Mesendoderm (in vitro differentiated cells): Measurements from ENCODE around the gene NOP53. TPM values are rescaled to one million over a fixed set of nuclear protein-coding genes. Genes with fewer than 3 reads are reported as not detected.
A peak's percentile ranks its signal among the peaks of the same experiment; 100 is the strongest.

Experiments
- DNase-seq: peaks from one replicate; pipeline ENCODE4 v3.0.0; 2013
- H2AK5ac ChIP-seq: 2 replicates; pipeline ENCODE4 v1.6.1; 2013; ENCODE audit warnings: low read length, inconsistent platforms
- H2BK120ac ChIP-seq: 2 replicates; pipeline ENCODE4 v1.6.1; 2013; ENCODE audit warnings: low read depth, mild to moderate bottlenecking, low read length, moderate library complexity, mixed read lengths
- H2BK15ac ChIP-seq: replicated peaks from 2 replicates; pipeline ENCODE4 v1.6.1; 2013; ENCODE audit warnings: low read depth, mild to moderate bottlenecking, moderate library complexity
- H2BK5ac ChIP-seq: 2 replicates; pipeline ENCODE4 v1.6.1; 2013; ENCODE audit warnings: low read length, inconsistent platforms
- H3K18ac ChIP-seq: 2 replicates; pipeline ENCODE4 v1.6.1; 2013; ENCODE audit warnings: mild to moderate bottlenecking, low read length, mixed read lengths
- H3K23ac ChIP-seq: one replicate; pipeline ENCODE4 v1.6.1; 2013; ENCODE audit warnings: low read length
- H3K27ac ChIP-seq: 2 replicates; pipeline ENCODE4 v1.5.1; 2013; ENCODE audit warnings: low read depth, mild to moderate bottlenecking, inconsistent platforms, low read length, moderate library complexity
- H3K27me3 ChIP-seq: 2 replicates; pipeline ENCODE4 v1.6.1; 2013; ENCODE audit warnings: low read length, control low read depth, mild to moderate bottlenecking, inconsistent platforms; ENCODE audit not compliant: insufficient read depth, poor library complexity
- H3K36me3 ChIP-seq: 2 replicates; pipeline ENCODE4 v1.6.1; 2013; ENCODE audit warnings: low read length, inconsistent platforms; ENCODE audit not compliant: control insufficient read depth, insufficient read depth
- H3K4ac ChIP-seq: one replicate; pipeline ENCODE4 v1.6.1; 2013; ENCODE audit warnings: low read depth, mild to moderate bottlenecking, low read length, moderate library complexity
- H3K4me1 ChIP-seq: 2 replicates; pipeline ENCODE4 v1.6.1; 2013; ENCODE audit warnings: low read depth, low read length, inconsistent platforms; ENCODE audit not compliant: control insufficient read depth
- H3K4me2 ChIP-seq: 2 replicates; pipeline ENCODE4 v1.6.1; 2013; ENCODE audit warnings: low read length
- H3K4me3 ChIP-seq: 2 replicates; pipeline ENCODE4 v1.5.1; 2013; ENCODE audit warnings: mild to moderate bottlenecking, low read length
- H3K56ac ChIP-seq: one replicate; pipeline ENCODE4 v1.6.1; 2013; ENCODE audit warnings: low read length
- H3K79me1 ChIP-seq: 2 replicates; pipeline ENCODE4 v1.6.1; 2013; ENCODE audit warnings: low read length, inconsistent platforms
- H3K79me2 ChIP-seq: 2 replicates; pipeline ENCODE4 v1.6.1; 2013; ENCODE audit warnings: mild to moderate bottlenecking, low read length; ENCODE audit not compliant: control insufficient read depth, insufficient read depth
- H3K9ac ChIP-seq: 2 replicates; pipeline ENCODE4 v1.6.1; 2013; ENCODE audit warnings: low read length, inconsistent platforms
- H4K5ac ChIP-seq: one replicate; pipeline ENCODE4 v1.6.1; 2013; ENCODE audit warnings: low read length
- H4K8ac ChIP-seq: one replicate; pipeline ENCODE4 v1.6.1; 2013; ENCODE audit warnings: low read depth, mild to moderate bottlenecking, control low read depth, low read length, moderate library complexity
- WGBS: extraction: QIAGEN DNeasy Blood & Tissue Kit; methylation state at CpG from one replicate; pipeline ENCODE4 v1.1.7; 2013; ENCODE audit warnings: low lambda C conversion rate, missing lambda C conversion rate; ENCODE audit not compliant: insufficient coverage; ENCODE audit errors: extremely low coverage; 5-methylcytosine and 5-hydroxymethylcytosine counted together
- polyA plus RNA-seq, 2 experiments: library from polyadenylated mRNA; stranded (reverse); fragments of 200-250 nt; gene quantifications; one replicate each; pipeline ENCODE4 v1.2.3, GENCODE V29; 2013

NOP53 gene
- 291 TPM for polyA plus RNA-seq (2013, experiment 1 of 2)
- polyA plus RNA-seq (2013, experiment 2 of 2), result 305 TPM

GRCh38 chr19:47745010-47745901, at the start of gene NOP53:
Gene NOP53 (plus strand): TSS chr19:47745546. CDS start chr19:47745560, 14 bp downstream.
- Histone ChIP-seq H3K27ac (peak within 1 kb of the TSS; percentile 47), H3K79me2 (peaks cover 19% of the 10 kb centered on the region), H3K79me1 (peaks cover 11% of the 10 kb centered on the region), H3K27me3 (no peaks in the 10 kb centered on the region), H2AK5ac (no peak within 1 kb of the TSS), H4K8ac (peak within 1 kb of the TSS; percentile 65), H4K5ac (no peak within 1 kb of the TSS), H3K4me2 (no peak within 1 kb of the TSS), H2BK5ac (peak within 1 kb of the TSS; percentile 64), H3K4ac (peak within 1 kb of the TSS; percentile 88), H3K36me3 (peaks cover 11% of the 10 kb centered on the region), H3K9ac (peak within 1 kb of the TSS; percentile 84), H2BK120ac (no peak within 1 kb of the TSS), H3K18ac (peak within 1 kb of the TSS; percentile 76), H3K23ac (no peak within 1 kb of the TSS), H3K4me3 (peak within 1 kb of the TSS; percentile 78), H2BK15ac (no peak within 1 kb of the TSS), H3K56ac (peak within 1 kb of the TSS; percentile 92), H3K4me1 (no peaks in the 10 kb centered on the region)
- DNase-seq, result peak; percentile 98
- WGBS, result no CpG with 5 or more reads among the region's 53 CpGs

- H2BK5ac ChIP-seq, result no peak overlapping the region
- H2BK120ac ChIP-seq, result no peak overlapping the region
- H4K8ac ChIP-seq, result no peak overlapping the region
- no peak overlapping the region for H3K4ac ChIP-seq
- no peaks in the 10 kb centered on the region for H3K4me1 ChIP-seq
- no peaks in the 10 kb centered on the region for H3K27me3 ChIP-seq
- H3K79me2 ChIP-seq, result peaks cover 2% of the 10 kb centered on the region
- no peak overlapping the region for H3K4me2 ChIP-seq
- no peak overlapping the region for H2AK5ac ChIP-seq
- no CpG with 5 or more reads among the region's 8 CpGs for WGBS
- no peak overlapping the region for H3K23ac ChIP-seq
- H4K5ac ChIP-seq, result no peak overlapping the region
- H3K4me3 ChIP-seq, result no peak overlapping the region
- H3K27ac ChIP-seq, result no peak overlapping the region
- peaks cover 6% of the 10 kb centered on the region for H3K79me1 ChIP-seq
- peaks cover 12% of the 10 kb centered on the region for H3K36me3 ChIP-seq
- no peak overlapping the region for H3K18ac ChIP-seq
- no peak overlapping the region for H2BK15ac ChIP-seq
- no peak overlapping the region for H3K9ac ChIP-seq
- H3K56ac ChIP-seq, result no peak overlapping the region
- DNase-seq, result no peak
Measured at GRCh38 chr19:47696635-47697034, 48.7 kb upstream of the NOP53 start.

- no peak overlapping the region for H3K4me3 ChIP-seq
- H3K23ac ChIP-seq, result no peak overlapping the region
- no peak overlapping the region for H2AK5ac ChIP-seq
- H2BK15ac ChIP-seq, result no peak overlapping the region
- no CpG with 5 or more reads among the region's 21 CpGs for WGBS
- H2BK120ac ChIP-seq, result no peak overlapping the region
- H4K5ac ChIP-seq, result no peak overlapping the region
- DNase-seq, result peak; percentile 97
- H3K27me3 ChIP-seq, result no peaks in the 10 kb centered on the region
- H3K79me2 ChIP-seq, result no peaks in the 10 kb centered on the region
- H3K4me2 ChIP-seq, result no peak overlapping the region
- H3K79me1 ChIP-seq, result peaks cover 2% of the 10 kb centered on the region
- no peak overlapping the region for H3K4ac ChIP-seq
- H3K9ac ChIP-seq, result no peak overlapping the region
- no peak overlapping the region for H4K8ac ChIP-seq
- no peak overlapping the region for H2BK5ac ChIP-seq
- peak overlapping the region; percentile 54 for H3K56ac ChIP-seq
- no peaks in the 10 kb centered on the region for H3K4me1 ChIP-seq
- no peak overlapping the region for H3K18ac ChIP-seq
- H3K36me3 ChIP-seq, result peaks cover 8% of the 10 kb centered on the region
- peak overlapping the region; percentile 29 for H3K27ac ChIP-seq
Measured at GRCh38 chr19:47697863-47698609, 47.3 kb upstream of the NOP53 start.

DNA sequence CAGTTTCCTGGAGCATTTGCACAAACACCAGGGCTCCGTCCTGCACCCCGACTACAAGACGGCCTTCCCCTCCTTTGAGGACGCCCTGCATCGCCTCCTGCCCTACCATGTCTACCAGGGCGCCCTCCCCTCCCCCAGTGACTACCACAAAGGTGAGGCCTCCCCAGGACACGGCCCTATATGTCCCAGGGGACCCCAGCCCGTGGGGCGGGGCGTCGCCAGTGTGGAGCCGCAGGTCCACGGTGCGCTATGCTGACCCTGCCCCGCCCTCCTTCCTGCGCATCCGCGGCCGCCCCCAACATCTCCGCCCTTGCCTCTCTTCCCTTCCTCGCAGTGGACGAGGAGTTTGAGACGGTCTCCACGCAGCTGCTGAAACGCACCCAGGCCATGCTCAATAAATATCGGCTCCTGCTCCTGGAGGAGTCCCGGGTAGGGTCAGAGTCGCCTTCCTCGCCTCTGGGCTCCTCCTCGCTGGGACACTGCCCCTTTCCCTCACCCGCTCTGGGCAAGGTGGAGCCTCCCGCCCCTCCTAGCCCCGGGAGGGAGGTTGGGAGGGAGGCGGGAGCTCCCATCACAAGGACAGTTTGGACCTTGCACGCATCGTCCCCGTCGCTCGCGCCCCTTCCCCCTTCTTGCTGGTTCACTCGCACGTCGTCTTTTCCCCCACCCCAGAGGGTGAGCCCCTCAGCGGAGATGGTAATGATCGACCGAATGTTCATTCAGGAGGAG, 46.6 kb upstream of the NOP53 start:
- H3K23ac ChIP-seq, result no peak overlapping the region
- H3K4me2 ChIP-seq, result no peak overlapping the region
- H3K4me1 ChIP-seq, result no peaks in the 10 kb centered on the region
- H2AK5ac ChIP-seq, result no peak overlapping the region
- no CpG with 5 or more reads among the region's 46 CpGs for WGBS
- no peak overlapping the region for H3K4me3 ChIP-seq
- H3K36me3 ChIP-seq, result peaks cover 7% of the 10 kb centered on the region
- no peak overlapping the region for H4K8ac ChIP-seq
- no peak overlapping the region for H3K56ac ChIP-seq
- H3K18ac ChIP-seq, result no peak overlapping the region
- H3K27ac ChIP-seq, result no peak overlapping the region
- H4K5ac ChIP-seq, result no peak overlapping the region
- no peak overlapping the region for H3K9ac ChIP-seq
- H2BK15ac ChIP-seq, result no peak overlapping the region
- no peaks in the 10 kb centered on the region for H3K79me1 ChIP-seq
- no peaks in the 10 kb centered on the region for H3K79me2 ChIP-seq
- no peak overlapping the region for H2BK5ac ChIP-seq
- no peak for DNase-seq
- H3K4ac ChIP-seq, result no peak overlapping the region
- no peaks in the 10 kb centered on the region for H3K27me3 ChIP-seq
- H2BK120ac ChIP-seq, result no peak overlapping the region

GRCh38 chr19:47699360-47699917, 45.9 kb upstream of the NOP53 start:
- no peaks in the 10 kb centered on the region for H3K79me2 ChIP-seq
- H3K79me1 ChIP-seq, result no peaks in the 10 kb centered on the region
- no peak overlapping the region for H4K5ac ChIP-seq
- H3K4ac ChIP-seq, result no peak overlapping the region
- H3K4me2 ChIP-seq, result no peak overlapping the region
- H3K36me3 ChIP-seq, result peaks cover 7% of the 10 kb centered on the region
- WGBS, result no CpG with 5 or more reads among the region's 9 CpGs
- H4K8ac ChIP-seq, result no peak overlapping the region
- H2BK5ac ChIP-seq, result no peak overlapping the region
- no peak overlapping the region for H2BK120ac ChIP-seq
- H2AK5ac ChIP-seq, result no peak overlapping the region
- H3K27me3 ChIP-seq, result no peaks in the 10 kb centered on the region
- H3K18ac ChIP-seq, result no peak overlapping the region
- H3K23ac ChIP-seq, result no peak overlapping the region
- H3K56ac ChIP-seq, result no peak overlapping the region
- no peaks in the 10 kb centered on the region for H3K4me1 ChIP-seq
- peak; percentile 72 for DNase-seq
- no peak overlapping the region for H3K4me3 ChIP-seq
- no peak overlapping the region for H2BK15ac ChIP-seq
- H3K27ac ChIP-seq, result no peak overlapping the region
- no peak overlapping the region for H3K9ac ChIP-seq
